ENCODE data around the gene CCNL1.
"Not testable (repeated sequence)": the region's sequence is repeated elsewhere in the genome, so short reads cannot be mapped to it uniquely, and the experiment has no call there.

The CCNL1 gene

DNA sequence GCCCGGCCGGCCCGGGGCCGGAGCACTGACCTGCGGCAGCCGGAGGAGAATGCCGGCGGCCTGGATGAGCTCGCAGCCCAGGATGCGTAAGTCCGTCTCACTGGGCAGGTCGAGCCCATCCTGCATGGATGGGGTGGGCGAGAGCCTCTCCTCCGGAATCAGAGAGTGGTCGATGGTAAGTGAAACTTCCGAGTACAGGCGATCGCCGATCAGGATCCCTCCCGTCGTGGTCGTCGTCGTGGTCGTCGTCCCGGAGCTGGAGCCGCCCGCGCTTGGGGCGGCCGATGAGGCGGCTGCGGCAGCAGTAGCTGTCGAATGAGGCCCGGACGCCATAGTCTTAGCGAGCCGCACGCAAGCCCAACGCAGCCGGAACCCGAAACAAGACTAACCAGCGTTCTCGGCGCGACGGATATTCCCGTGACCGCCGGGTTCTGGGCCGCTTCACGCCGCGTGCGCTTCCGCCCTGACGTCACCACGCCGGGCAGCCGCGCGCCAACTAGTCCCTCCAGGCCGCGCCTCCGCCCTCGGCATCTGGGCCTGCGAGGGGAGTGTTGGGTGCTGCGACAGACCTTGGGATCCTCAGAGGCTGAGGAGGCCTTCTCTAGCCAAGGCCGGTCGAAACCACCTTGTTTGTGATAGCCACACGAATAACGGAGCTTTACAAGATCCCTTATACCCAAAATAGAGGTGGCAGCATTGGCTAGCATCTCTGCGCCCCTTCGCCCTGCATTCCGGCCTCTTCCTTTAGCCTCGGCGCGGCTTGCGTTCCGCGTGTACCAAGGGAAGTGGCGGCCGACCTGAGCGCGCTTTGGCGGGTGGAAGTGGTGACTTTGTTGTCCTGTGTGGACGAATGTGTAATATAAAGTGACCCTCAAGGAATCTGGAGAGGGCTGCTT, at the start of gene CCNL1:
TSS of gene CCNL1 (minus strand) at position 386 of the 896 bp plus-strand sequence. CDS start at position 333, 53 bp downstream.
- peak; percentile 96 for DNase-seq

DNA sequence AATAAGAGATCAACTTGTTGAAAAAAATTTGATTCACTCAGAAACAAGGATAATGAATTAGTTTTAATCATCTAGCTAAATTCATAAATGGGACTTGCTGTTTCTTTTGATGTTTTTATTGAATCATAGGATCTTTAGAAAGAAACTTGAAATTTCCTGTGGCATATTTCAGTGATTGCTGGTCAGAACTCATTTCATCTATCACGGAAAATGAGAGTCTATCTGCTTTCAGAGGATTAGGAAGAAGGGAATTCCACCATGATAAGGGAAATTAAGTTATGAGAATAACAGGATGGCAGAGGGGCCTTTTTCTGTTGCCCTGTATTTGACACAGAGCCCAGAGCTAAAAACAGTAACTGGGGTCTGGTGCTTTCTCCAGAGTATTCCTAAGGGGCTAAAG, 44.9 kb upstream of the CCNL1 start:
- no peak for DNase-seq

DNA sequence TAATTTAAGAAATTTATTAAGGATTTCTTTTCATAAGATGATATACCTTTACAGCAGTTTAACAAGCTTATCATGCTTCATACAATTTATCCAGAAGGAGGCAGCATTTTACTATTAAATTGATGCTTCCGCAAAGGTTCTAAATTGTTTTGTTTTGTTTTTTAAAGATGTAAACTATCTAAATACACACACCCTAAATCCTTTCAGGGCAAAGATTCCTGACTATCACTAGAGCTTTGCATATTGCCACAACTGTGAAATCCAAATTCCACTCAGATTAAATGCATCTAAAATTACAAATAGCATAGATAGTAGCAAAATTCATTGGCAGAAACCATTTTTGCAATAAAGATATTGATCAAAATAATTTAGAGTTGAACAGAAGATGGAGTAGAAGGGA, 44.5 kb upstream of the CCNL1 start:
- no peak for DNase-seq

DNA sequence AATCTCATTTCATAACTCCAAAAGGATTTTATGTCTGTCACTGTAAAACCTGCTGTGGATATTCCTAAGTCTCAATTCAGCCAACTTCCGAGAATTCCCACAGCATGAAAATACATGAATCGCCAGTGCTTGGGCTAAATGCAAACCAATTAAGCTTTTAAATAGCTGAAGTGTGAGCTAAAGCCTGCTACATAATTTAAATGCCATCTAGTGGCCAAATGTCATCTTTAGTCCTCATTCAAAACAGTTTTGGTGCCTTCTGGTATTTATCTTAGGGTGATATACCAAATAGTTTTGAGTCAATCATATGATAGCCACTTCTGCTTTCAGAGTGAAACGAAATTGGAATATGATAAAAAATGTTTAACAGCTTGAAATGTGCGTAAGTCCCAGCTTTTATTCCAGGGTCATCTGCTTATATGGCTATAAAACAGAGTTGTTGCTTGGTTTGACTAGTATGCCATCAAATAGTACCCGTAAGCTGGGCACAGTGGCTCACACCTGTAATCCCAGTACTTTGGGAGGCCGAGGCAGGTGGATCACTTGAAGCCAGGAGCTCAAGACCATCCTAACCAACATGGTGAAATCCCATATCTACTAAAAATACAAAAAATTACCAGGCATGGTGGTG, 41.8 kb upstream of the CCNL1 start:
- no peak for DNase-seq

DNA sequence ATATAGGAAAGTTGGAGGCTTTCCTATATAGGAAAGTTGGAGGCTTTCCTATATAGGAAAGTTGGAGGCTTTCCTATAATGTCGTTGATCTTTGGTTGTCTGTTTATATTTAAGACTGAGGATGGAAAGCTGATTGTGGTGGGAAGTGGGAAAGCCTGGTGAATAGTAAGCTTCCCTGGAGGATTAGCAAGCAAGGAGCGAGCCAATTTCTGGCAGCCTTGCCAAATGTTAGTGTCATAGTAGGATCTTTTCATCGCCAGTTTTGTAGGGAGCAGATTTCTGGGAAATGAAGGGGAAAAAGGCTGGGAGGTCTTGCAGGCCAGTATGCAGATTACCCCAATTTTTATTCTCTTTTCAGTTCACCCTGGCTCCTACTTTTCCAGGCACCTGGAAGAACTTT, 39.9 kb upstream of the CCNL1 start:
- no peak for DNase-seq

DNA sequence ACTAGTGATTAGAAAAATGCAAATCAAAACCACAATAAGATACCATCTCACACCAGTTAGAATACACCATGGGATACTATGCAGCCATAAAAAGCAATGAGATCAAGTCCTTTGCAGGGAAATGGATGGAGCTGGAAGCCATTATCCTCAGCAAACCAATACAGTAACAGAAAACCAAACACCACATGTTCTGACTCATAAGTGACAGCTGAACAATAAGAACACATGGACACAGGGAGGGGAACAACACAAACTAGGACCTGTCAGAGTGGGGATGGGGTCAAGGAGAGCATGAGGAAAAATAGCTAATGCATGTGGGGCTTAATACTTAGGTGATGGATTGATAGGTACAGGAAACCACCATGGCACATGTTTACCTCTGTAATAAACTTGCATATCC, 36.0 kb upstream of the CCNL1 start:
- DNase-seq: no peak

DNA sequence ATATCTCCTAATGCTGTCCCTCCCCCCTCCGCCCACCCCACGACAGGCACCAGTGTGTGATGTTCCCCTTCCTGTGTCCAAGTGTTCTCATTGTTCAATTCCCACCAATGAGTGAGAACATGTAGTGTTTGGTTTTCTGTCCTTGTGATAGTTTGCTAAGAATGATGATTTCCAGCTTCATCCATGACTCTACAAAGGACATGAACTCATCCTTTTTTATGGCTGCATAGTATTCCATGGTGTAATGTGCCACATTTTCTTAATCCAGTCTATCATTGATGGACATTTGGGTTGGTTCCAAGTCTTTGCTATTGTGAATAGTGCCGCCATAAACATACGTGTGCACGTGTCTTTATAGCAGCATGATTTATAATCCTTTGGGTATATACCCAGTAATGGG, 31.2 kb upstream of the CCNL1 start:
- not testable (repeated sequence) for DNase-seq

DNA sequence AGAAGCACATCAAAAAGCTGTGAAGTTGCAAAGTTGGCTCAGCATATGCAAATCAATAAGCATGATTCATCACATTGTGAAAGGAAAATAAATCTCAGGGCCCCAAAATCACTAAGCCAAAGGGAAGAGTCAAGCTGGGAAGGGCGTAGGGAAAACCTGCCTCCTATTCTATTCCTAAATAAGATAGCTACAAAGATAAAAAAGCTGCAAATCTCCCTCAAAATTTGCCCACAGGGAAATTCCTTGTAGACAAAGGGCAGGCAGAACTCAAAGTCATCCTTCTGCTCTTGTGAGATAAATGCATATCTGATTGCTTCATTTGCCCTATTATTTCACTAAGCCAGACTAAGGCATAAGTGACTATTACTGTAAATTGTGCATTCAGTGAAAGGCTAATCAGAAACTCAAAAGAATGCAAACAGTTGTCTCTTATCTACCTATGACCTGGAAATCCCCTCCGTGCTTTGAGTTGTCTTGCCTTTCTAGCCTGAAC, 30.5 kb upstream of the CCNL1 start:
- DNase-seq: no peak

DNA sequence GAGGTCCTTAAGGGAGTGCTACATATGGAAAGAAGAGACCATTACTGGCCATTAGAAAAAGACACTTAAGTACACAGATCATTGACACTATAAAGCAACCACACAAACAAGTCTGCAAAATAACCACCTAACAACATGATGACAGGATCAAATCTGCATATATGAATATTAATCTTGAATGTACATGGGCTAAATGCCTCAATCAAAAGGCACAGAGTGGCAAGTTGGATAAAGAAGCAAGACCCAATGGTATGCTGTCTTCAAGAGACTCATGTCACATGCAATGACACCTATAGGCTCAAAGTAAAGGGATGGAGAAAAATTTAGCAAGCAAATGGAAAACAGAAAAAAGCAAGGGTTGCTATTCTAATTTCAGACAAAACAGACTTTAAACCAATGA, 28.4 kb upstream of the CCNL1 start:
- DNase-seq: no peak

DNA sequence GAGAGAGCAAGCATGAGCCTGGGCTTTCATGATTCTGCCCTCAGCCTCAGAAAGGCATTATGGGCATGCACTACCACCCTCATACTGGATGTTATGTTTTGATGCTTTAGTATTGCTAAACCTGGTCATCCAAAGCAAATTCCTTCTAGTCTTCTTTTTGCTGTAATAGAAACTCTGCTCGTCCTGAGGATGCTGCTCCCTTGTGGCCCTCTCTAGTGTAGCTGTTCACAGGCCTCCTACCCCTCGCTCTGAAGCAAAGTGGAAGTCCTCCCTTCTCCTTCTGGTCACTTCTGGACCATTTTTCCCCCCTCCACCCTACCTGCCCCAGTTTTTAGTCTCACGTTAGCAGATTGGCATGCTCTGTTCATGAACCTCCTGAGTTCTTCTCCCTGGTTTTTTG, 22.9 kb upstream of the CCNL1 start:
- no peak for DNase-seq

DNA sequence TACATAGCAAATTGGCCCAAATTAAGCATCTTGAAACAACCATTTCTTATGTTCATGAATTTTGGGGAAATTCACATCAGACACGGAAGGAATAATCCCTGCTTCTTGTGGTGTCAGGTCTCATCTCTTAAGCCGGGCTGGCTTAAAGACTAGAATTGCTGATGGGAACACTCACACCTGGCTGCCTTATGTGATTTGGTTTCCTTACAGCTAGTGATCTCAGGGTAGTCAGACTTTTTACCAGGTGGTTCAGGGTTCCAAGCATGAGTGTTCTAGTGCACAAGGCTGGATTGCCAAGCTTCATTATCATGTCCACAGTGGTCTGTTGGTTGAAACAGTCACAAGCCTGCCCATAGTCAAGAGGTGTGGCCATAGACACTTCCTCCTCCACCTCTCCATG, 20.3 kb upstream of the CCNL1 start:
- no peak for DNase-seq

DNA sequence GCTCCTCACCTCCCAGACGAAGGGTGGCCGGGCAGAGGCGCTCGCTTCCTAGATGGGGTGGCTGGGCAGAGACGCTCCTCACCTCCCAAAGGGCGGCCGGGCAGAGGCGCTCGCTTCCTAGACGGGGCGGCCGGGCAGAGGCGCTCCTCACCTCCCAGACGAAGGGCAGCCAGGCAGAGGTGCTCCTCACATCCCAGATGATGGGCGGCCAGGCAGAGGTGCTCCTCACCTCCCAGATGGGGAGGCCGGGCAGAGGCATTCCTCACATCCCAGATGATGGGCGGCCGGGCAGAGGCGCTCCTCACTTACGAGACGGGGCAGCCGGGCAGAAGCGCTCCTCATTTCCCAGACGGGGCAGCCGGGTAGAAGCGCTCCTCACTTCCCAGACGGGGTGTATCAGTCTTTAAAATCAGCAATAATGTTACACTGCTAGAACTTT, 19.4 kb upstream of the CCNL1 start:
- DNase-seq: no peak

DNA sequence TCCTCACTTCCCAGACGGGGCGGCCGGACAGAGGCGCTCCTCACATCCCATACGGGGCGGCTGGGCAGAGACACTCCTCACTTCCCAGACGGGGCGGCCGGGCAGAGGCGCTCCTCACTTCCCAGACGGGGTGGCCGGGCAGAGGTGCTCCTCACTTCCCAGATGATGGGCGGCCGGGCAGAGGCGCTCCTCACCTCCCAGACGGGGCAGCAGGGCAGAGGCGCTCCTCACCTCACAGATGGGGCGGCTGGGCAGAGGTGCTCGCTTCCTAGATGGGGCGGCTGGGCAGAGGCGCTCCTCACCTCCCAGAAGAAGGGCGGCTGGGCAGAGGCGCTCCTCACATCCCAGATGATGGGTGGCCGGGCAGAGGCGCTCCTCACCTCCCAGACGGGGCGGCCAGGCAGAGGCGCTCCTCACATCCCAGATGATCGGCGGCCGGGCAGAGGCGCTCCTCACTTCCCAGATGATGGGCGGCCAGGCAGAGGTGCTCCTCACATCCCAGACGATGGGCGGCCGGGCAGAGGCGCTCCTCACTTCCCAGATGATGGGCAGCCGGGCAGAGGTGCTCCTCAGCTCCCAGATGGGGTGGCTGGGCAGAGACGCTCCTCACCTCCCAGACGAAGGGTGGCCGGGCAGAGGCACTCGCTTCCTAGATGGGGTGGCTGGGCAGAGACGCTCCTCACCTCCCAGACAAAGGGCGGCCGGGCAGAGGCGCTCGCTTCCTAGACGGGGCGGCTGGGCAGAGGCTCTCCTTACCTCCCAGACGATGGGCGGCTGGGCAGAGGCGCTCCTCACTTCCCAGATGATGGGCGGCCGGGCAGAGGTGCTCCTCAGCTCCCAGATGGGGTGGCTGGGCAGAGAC, 18.8 kb upstream of the CCNL1 start:
- not testable (repeated sequence) for DNase-seq

DNA sequence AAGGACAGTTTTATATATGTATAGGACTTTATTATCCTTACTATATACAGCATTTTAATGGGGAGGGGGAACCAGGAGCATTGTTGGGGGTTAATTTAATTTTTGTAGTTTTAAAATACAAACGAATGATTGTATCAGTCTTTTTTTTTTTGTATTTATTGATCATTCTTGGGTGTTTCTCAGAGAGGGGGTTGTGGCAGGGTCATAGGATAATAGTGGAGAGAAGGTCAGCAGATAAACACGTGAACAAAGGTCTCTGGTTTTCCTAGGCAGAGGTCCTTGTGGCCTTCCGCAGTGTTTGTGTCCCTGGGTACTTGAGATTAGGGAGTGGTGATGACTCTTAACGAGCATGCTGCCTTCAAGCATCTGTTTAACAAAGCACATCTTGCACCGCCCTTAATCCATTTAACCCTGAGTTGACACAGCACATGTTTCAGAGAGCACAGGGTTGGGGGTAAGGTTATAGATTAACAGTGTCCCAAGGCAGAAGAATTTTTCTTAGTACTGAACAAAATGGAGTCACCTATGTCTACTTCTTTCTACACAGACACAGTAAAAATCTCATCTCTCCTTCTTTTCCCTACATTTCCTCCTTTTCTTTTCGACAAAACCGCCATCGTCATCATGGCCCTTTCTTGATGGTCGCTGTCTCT, 18.0 kb upstream of the CCNL1 start:
- not testable (repeated sequence) for DNase-seq

DNA sequence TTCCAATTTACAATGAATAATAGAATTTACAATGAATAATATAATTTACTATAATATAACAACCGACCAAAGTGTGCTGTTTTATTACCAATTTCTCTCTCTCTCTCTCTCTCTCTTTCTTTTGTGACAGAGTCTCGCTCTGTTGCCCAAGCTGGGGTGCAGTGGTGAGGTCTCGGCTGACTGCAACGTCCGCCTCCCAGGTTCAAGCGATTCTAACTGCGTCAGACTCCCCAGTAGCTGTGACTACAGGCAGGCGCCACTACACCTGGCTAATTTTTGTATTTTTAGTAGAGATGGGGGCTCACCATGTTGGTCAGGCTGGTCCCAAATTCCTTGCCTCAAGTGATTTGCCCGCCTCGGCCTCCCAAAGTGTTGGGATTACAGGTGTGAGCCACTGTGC, 17.0 kb upstream of the CCNL1 start:
- DNase-seq: no peak

DNA sequence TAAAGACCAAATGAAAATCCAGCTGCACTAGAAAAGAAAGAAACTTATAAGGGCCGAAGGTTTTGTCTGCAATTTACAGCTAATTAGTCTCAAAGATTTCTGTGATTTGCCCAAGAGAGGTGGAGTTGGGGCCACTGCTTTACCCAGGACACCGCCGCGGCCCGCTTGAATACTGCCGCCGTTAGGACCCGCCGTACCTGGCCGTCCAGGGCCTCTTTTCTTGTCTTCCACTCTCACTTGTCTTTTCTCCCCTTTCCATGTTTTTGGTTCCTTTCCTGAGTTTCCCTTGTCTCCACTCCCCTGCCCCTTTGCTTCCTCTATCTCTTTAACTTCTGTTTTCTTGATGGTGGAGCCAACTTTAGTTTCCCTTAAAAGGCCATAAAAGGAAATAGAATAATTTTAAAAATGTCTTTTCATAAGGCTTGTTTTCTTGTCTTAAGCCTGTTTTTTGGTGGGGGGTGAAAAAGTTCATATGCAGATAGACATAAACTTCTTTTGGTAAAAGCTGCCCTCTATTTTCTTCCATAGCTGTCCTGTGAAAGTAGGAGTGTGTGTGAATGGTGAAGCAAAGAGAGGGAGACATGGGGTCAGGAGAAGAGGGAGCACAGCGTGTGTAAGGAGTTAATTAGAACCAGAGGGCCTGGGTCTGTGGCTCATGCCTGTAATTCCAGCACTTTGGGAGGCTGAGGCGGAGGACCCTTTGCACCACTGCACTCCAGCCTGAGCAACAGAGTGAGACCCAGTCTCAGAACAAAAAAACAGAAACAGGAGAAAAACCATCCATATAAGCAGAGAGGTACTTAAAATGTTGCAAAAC, 16.0 kb upstream of the CCNL1 start:
- DNase-seq: peak; percentile 12

DNA sequence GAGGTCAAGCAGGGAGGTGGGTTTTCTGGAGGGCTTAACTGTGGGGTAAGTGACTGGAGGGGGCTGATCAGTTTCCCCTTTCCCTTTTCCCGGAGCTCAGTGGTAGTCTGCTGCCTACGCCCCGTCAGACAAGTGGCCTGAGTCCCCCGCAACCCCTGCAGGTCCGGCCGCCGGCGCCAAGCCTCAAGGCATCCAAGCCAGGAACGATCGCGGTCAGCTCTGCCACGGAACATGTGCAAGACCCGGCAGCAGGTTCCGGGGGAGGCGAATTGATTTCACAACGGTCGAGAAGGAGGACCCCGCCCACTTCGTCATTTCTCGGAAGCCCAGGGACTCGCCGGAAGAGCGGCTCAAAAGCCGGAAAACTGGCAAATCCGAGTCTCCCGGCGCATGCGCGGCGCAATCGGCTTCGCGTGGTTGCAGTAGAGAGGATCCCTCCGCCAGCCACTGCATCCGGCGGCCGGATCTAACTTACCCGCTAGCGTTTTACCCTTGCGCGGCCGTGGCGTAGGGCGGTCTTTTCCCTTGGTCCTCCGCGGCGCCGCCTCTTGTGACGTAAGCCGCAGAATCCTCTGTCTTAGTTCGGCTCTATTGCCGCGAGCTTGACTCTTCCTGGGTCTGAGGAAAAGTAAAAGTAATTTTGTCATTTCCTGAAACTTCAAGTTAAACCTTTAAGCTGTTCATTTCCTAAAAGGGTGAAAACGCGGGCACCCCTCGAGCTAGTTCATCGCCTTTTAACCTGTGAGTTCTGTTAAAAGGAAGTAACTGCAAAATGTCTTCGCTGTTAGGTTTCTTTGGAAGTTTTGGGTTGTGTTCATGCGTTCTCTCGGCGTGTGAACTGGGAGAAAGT, 14.9 kb upstream of the CCNL1 start:
- DNase-seq: peak; percentile 98

DNA sequence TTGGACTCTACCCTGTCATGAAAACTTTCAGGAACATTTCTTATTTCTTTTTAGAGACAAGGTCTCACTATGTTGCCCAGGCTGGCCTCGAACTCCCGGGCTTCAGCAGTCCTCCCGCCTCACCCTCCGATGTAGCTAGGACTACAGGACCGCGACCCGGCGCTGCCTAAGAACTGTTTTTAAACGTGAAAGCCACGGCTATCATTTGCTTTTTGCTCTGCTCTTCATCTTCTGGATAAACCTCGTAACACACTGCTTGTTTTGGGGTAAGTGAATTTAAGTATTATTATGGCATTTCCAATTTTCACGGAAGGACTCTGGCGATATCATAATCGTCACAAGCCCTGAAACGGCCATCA, 14.3 kb upstream of the CCNL1 start:
- peak; percentile 18 for DNase-seq

DNA sequence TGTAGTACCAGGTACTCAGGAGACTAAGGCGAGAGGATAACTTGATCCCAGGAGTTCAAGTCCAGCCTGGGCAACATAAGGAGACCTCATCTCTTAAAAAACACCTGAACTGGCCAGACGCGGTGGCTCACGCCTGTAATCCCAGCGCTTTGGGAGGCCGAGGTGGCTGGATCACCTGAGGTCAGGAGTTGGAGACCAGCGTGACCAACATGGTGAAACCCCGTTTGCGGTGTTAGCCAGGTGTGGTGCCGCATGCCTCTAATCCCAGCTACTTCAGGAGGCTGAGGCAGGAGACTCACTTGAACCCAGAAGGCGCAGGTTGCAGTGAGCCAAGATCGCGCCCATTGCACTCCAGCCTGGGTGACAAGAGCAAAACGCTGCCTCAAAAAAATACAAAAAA, 13.4 kb upstream of the CCNL1 start:
- not testable (repeated sequence) for DNase-seq

DNA sequence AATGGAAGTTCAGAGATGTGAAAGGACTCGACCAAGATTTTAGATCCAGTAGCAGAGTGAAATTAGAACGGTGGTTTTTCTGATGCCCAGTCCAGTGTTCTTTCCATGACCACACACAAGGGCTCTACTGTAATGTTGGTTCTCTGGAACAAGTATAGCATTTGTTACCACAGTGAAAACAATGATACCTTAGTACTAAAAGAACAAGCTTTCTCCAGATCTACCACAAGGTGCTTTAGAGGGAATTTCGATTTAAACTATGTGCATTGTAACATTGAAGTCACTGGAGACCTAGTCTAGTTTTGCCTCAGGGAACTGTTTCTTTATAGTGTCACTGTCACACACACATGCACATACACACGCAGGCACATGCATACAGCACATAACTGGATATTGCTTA, 12.8 kb upstream of the CCNL1 start:
- no peak for DNase-seq

DNA sequence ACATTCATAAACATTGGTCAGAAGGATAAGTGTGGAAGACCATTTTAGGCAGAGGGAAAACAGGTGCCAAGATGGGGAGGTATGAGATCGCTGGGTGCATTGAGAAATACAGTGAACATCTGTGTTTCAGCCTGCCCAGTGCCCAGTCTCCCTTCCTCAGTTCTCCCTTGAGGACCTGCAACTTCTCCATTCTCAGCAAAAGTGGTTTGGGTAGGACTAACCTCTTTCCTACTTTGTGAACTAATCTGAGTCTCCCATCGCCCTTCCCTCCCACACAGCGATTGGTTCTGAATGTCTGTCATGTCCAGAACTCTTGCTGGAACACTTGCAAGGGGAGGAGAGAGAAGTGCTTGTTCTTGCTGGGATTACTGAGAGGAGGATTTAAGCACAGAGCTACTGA, 10.9 kb upstream of the CCNL1 start:
- no peak for DNase-seq
